ENCODE measurements around the gene WIPF2. TPM values are rescaled to one million over a fixed set of nuclear protein-coding genes. Genes with fewer than 3 reads are reported as not detected.

WIPF2 gene
- total and polyA plus RNA-seq, 2 donors (not counting 3 experiments of a cell fraction or from before 2014, with no cell fraction given) = 8.4 to 30.4 TPM

DNA sequence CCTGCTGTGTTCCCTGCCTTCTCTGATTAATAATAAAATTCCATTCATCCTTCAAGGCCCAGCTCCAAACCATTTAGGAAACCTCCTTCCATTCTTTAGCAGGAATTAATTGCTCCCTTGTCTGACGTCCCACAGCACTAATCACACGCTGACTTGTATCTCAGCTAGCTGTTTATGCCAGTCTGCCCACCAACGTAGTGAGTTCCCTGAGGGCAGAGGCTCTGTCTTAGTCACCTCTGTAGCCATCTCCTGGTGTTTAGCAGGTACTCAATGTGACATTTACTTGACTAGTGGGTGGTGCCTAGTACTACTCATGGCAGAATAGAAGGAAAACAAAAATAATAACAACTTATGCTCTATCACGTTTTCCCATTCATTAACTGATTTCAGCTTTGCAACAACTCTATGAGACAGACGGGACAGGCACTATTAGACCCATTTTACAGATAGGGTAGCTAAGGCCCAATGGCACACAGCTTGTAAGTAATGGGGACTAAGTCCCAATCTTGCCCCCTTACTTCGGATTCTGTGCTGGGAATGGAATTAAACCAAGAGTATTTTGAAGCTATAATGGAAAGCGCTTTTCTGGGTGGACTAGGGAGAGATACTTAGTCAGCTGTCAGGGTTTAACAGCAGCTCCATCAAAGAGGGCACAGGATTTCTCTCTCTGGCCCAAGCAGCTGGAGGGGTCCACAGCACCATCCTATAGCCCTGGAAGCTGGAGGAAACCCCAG is 931 bp upstream of the WIPF2 start:
- Histone ChIP-seq H3K79me2 (ENCODE audit: control insufficient read depth, insufficient read depth, low read length) (peaks cover 24% of the 10 kb centered on the region), H3K27me3 (ENCODE audit: control insufficient read depth in 2 of 2, insufficient read depth in 2 of 2, low read length in 2 of 2) (no peaks in the 10 kb centered on the region), H2AFZ (ENCODE audit: low read depth, low read length) (peak overlapping the region; percentile 70), H3K4me3 (replicated peaks in 1 of 3; ENCODE audit: insufficient read depth in 1 of 3, low read depth in 1 of 3, low read length in 3 of 3) (no peak overlapping the region), H3K36me3 (ENCODE audit: control insufficient read depth in 2 of 2, extremely low read depth in 1 of 2, insufficient read depth in 2 of 2, low read length in 2 of 2) (no peaks in the 10 kb centered on the region), H3K9ac (replicated peaks; ENCODE audit: extremely low read depth, insufficient read depth, low read length) (no peak overlapping the region), H3K4me2 (ENCODE audit: insufficient read depth, low read length) (peak overlapping the region; percentile 87), H3K4me1 (ENCODE audit: control insufficient read depth, extremely low read depth, insufficient read depth, low read length) (peaks cover 2% of the 10 kb centered on the region), H3K9me3 (replicated peaks; ENCODE audit: control insufficient read depth, insufficient read depth, low read length) (no peaks in the 10 kb centered on the region), H3K27ac (ENCODE audit: insufficient read depth, low read depth, low read length) (peak overlapping the region; percentile 75), H4K20me1 (replicated peaks; ENCODE audit: control insufficient read depth, extremely low read depth, insufficient read depth, low read length) (no peaks in the 10 kb centered on the region), H3K9me1 (replicated peaks; ENCODE audit: control insufficient read depth, extremely low read depth, insufficient read depth, low read length) (no peaks in the 10 kb centered on the region)
- CTCF ChIA-PET = interaction anchor here (0.5 to 2.8 kb wide), 16 partner anchors 9 to 238 kb away, joined by 3 to 23 read pairs (median 4); partner anchors contain the start of gene PSMD3
- POLR2A ChIA-PET = interaction anchor here (1.1 kb wide), 1 partner anchor 70 kb away, joined by 3 read pairs; the partner anchor contains the start of gene CDC6
- TF ChIP-seq FOS (IDR thresholded peaks at IDR 0.05; ENCODE audit: borderline replicate concordance, insufficient read depth, low read length) (no peak), EZH2 (IDR thresholded peaks at IDR 0.05; ENCODE audit: borderline replicate concordance, low read depth, low read length, severe bottlenecking) (no peak), JUN (IDR thresholded peaks at IDR 0.05; ENCODE audit: borderline replicate concordance, insufficient read depth, insufficient read length, low read depth) (no peak), MYC (IDR thresholded peaks at IDR 0.05; ENCODE audit: low read depth, low read length) (no peak), GATA2 (IDR thresholded peaks at IDR 0.05; ENCODE audit: insufficient read depth, insufficient read length, low read depth, low read length) (no peak), POLR2AphosphoS5 (IDR thresholded peaks at IDR 0.05; ENCODE audit: insufficient read depth, low read depth, low read length) (no peak), MAX (IDR thresholded peaks at IDR 0.05; ENCODE audit: insufficient read depth, insufficient read length) (no peak), CTCF (IDR thresholded peaks at IDR 0.05; ENCODE audit: extremely low read depth in 1 of 2, insufficient read depth in 1 of 2, low read depth in 1 of 2, low read length in 2 of 2) (no peak), POLR2A (IDR thresholded peaks at IDR 0.05; ENCODE audit: low read depth, low read length) (no peak)
- BruUV-seq (replicated peaks) = no TSS peak
- dilution Hi-C loops (cut with MboI; ENCODE audit: extremely low pct_ligation_motif_present, low sequenced_read_pairs) (no loop called here), intact Hi-C loops (cut with micrococcal nuclease) (loop anchor here (2.0 to 5.0 kb wide), 2 partner anchors 15 to 129 kb away; no protein-coding TSS in a partner anchor)
- no peak for FAIRE-seq
- no peak for DNase-seq (ENCODE audit: low read depth, low spot score)

Data from endothelial cell of umbilical vein (primary cell).